ENCODE results near the gene KRTAP10-10.

The KRTAP10-10 gene

DNA sequence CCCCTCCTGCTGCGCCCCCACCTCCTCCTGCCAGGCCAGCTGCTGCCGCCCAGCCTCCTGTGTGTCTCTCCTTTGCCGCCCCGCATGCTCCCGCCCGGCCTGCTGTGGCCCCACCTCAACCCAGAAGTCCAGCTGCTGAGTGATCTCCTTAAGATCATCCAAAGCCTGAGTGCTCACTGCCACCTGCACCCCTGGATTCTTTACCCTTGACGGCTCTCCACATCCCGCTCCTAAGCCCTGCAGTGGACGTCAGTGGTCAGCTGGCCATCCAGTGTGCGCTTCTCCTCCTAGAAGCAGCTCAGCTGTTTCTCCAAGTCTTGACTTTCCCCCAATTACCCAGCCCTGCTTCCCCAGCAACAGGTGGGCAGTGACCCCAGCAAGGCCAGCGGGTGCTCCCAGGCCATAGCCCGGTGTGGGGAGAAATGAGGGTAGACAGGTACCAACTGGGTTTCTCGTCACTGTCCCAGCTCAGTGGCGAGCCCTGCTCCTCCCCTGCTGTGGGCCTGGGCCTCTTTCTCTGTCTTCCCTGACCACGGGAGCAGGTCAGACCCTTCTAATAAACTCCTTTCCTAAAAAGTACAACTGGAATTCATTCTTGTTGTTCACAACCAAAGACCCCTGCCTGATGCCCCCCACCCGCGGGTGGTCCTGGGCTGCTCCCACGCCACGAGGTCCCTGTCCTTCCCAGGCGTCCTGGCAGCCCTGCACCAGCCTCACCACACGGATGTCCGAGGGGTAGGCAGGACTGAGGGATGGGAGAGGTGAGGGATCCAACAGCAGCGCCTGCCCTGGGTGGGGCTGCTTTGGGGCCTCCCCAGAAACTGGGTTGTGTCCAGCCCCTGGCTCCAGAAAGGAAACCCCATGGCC, 35.3 kb upstream of the KRTAP10-10 start:
- Histone ChIP-seq H2AFZ (ENCODE audit: low read length) (no peak overlapping the region), H3K9me3 (replicated peaks; ENCODE audit: insufficient read depth, low read length) (no peaks in the 10 kb centered on the region), H4K20me1 (ENCODE audit: insufficient read depth, low read length) (no peaks in the 10 kb centered on the region), H3K9ac (ENCODE audit: low read length) (no peak overlapping the region), H3K27ac (ENCODE audit: low read length) (no peak overlapping the region), H3K27me3 (replicated peaks; ENCODE audit: insufficient read depth, low read length) (peaks cover 85% of the 10 kb centered on the region), H3K4me3 (ENCODE audit: low read length) (no peak overlapping the region), H3K4me2 (ENCODE audit: low read depth, low read length) (no peak overlapping the region), H3F3A (ENCODE audit: insufficient read depth, low read length) (no peaks in the 10 kb centered on the region), H3K4me1 (ENCODE audit: low read length) (no peaks in the 10 kb centered on the region), H3K36me3 (replicated peaks; ENCODE audit: insufficient read depth, low read length) (no peaks in the 10 kb centered on the region), H3K79me2 (ENCODE audit: low read length) (no peaks in the 10 kb centered on the region), H3K9me2 (replicated peaks; ENCODE audit: insufficient read depth, low read length) (no peaks in the 10 kb centered on the region)
- no peak for TF ChIP-seq EZH2 (optimal IDR thresholded peaks at IDR 0.05; ENCODE audit: low read depth, low read length)
- TF ChIP-seq EZH2phosphoT487 (IDR thresholded peaks at IDR 0.05; ENCODE audit: low read length), result no peak
- TF ChIP-seq, protein P1, sequence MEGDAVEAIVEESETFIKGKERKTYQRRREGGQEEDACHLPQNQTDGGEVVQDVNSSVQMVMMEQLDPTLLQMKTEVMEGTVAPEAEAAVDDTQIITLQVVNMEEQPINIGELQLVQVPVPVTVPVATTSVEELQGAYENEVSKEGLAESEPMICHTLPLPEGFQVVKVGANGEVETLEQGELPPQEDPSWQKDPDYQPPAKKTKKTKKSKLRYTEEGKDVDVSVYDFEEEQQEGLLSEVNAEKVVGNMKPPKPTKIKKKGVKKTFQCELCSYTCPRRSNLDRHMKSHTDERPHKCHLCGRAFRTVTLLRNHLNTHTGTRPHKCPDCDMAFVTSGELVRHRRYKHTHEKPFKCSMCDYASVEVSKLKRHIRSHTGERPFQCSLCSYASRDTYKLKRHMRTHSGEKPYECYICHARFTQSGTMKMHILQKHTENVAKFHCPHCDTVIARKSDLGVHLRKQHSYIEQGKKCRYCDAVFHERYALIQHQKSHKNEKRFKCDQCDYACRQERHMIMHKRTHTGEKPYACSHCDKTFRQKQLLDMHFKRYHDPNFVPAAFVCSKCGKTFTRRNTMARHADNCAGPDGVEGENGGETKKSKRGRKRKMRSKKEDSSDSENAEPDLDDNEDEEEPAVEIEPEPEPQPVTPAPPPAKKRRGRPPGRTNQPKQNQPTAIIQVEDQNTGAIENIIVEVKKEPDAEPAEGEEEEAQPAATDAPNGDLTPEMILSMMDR (IDR thresholded peaks at IDR 0.05; ENCODE audit: low read length), result no peak
- DNase-seq, result no peak

DNA sequence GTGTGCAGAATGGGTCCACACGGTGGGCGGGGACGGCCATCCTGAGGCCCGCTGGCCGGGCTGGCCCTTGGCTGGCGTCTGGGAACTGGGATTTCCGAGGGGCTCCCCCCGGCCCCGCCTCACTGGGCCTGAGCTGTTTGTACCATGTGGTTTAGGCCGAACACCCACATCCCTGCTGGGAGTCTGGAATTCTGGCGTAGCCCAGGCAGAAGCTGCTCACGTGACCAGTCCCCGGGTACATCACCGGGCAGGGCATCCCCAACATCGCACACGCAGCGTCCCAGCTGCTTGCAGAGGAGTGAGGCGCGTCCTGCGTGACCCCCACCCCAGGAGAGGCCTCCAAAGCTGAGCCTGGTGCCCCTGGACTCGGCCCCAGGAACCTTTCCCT, 34.7 kb upstream of the KRTAP10-10 start:
- no peak overlapping the region for H3K9ac ChIP-seq (ENCODE audit: low read length)
- H3K4me2 ChIP-seq (ENCODE audit: low read depth, low read length), result no peak overlapping the region
- no peaks in the 10 kb centered on the region for H4K20me1 ChIP-seq (ENCODE audit: insufficient read depth, low read length)
- no peaks in the 10 kb centered on the region for H3K4me1 ChIP-seq (ENCODE audit: low read length)
- no peaks in the 10 kb centered on the region for H3K36me3 ChIP-seq (replicated peaks; ENCODE audit: insufficient read depth, low read length)
- H3K9me3 ChIP-seq (replicated peaks; ENCODE audit: insufficient read depth, low read length), result no peaks in the 10 kb centered on the region
- no peak overlapping the region for H3K27ac ChIP-seq (ENCODE audit: low read length)
- H2AFZ ChIP-seq (ENCODE audit: low read length), result no peak overlapping the region
- H3K27me3 ChIP-seq (replicated peaks; ENCODE audit: insufficient read depth, low read length), result peaks cover 85% of the 10 kb centered on the region
- H3K9me2 ChIP-seq (replicated peaks; ENCODE audit: insufficient read depth, low read length), result no peaks in the 10 kb centered on the region
- TF ChIP-seq, protein P1 (IDR thresholded peaks at IDR 0.05; ENCODE audit: low read length), result no peak
- no peak for TF ChIP-seq EZH2 (optimal IDR thresholded peaks at IDR 0.05; ENCODE audit: low read depth, low read length)
- no peak for TF ChIP-seq EZH2phosphoT487 (IDR thresholded peaks at IDR 0.05; ENCODE audit: low read length)
- H3F3A ChIP-seq (ENCODE audit: insufficient read depth, low read length), result no peaks in the 10 kb centered on the region
- no peak for DNase-seq
- H3K79me2 ChIP-seq (ENCODE audit: low read length), result no peaks in the 10 kb centered on the region
- no peak overlapping the region for H3K4me3 ChIP-seq (ENCODE audit: low read length)

DNA sequence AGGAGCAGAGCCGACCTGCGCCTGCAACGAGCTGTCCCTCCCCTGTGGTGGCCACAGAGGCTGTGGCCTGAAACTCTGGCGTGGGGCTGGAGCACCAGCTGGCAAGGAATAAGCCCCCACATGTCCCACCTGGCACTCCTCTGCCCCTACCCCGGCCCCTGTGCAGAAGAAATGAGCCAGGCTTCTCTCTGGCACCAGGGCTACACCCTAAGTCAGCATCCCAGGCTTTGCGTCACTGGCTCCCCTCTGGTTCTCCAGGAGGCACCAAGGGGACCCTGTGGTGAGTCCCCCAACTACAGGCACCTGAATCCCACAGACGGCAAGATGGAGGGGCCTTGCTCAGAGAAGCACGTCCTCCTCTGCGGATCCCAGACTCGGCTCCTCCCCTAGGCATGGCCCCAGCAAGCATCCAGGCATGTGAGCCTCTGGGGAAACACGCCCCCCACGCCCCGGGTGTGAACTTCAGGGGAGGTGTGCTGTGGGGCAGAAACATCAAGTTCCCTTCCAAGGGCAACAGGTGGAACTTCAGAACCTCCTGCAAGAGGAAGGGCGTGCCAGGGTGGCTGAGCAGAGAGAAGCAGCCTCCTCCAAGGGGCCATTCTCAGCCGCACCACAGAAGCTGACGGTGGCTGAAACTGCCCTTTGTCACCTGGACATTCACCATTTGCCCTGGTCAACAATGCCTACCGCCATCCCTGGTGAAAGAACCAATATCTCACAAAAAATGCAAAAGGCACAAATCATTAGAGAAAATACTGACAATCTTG, 33.9 kb upstream of the KRTAP10-10 start:
- H3K27me3 ChIP-seq (replicated peaks; ENCODE audit: insufficient read depth, low read length), result peaks cover 85% of the 10 kb centered on the region
- no peaks in the 10 kb centered on the region for H3F3A ChIP-seq (ENCODE audit: insufficient read depth, low read length)
- H3K9me2 ChIP-seq (replicated peaks; ENCODE audit: insufficient read depth, low read length), result no peaks in the 10 kb centered on the region
- no peaks in the 10 kb centered on the region for H3K79me2 ChIP-seq (ENCODE audit: low read length)
- no peak for TF ChIP-seq EZH2 (optimal IDR thresholded peaks at IDR 0.05; ENCODE audit: low read depth, low read length)
- no peak for TF ChIP-seq EZH2phosphoT487 (IDR thresholded peaks at IDR 0.05; ENCODE audit: low read length)
- TF ChIP-seq, protein P1 (IDR thresholded peaks at IDR 0.05; ENCODE audit: low read length), result no peak
- H3K36me3 ChIP-seq (replicated peaks; ENCODE audit: insufficient read depth, low read length), result no peaks in the 10 kb centered on the region
- no peak for DNase-seq
- no peaks in the 10 kb centered on the region for H4K20me1 ChIP-seq (ENCODE audit: insufficient read depth, low read length)
- no peaks in the 10 kb centered on the region for H3K9me3 ChIP-seq (replicated peaks; ENCODE audit: insufficient read depth, low read length)
- H3K4me3 ChIP-seq (ENCODE audit: low read length), result no peak overlapping the region
- no peak overlapping the region for H3K4me2 ChIP-seq (ENCODE audit: low read depth, low read length)
- H3K4me1 ChIP-seq (ENCODE audit: low read length), result no peaks in the 10 kb centered on the region
- H2AFZ ChIP-seq (ENCODE audit: low read length), result no peak overlapping the region
- no peak overlapping the region for H3K27ac ChIP-seq (ENCODE audit: low read length)
- no peak overlapping the region for H3K9ac ChIP-seq (ENCODE audit: low read length)
